Esophagus muscularis mucosa (tissue), 3 donors: ENCODE measurements around the gene HOMER2.

Experiments
- CTCF ChIP-seq, 3 experiments: fragments of 200-600 bp in 2 of 3; fragments of 450-650 bp in 1 of 3; sonication (generic) in 2 of 3; IDR thresholded peaks; one replicate each; pipeline ENCODE4 v1.5.1; 2017 to 2019; ENCODE audit warnings: antibody characterized with exemption in 3 of 3, mild to moderate bottlenecking in 2 of 3, moderate library complexity in 1 of 3
- POLR2A ChIP-seq: fragments of 450-650 bp; IDR thresholded peaks from one replicate; pipeline ENCODE4 v1.6.1; 2017; ENCODE audit warnings: antibody characterized with exemption, moderate library complexity, mild to moderate bottlenecking, low read depth
- POLR2AphosphoS5 ChIP-seq, 2 donors: sonication (generic); formaldehyde crosslinking; IDR thresholded peaks; one replicate each; pipeline ENCODE4 v1.6.1; 2017; ENCODE audit warnings: antibody characterized with exemption in 2 of 2

DNA sequence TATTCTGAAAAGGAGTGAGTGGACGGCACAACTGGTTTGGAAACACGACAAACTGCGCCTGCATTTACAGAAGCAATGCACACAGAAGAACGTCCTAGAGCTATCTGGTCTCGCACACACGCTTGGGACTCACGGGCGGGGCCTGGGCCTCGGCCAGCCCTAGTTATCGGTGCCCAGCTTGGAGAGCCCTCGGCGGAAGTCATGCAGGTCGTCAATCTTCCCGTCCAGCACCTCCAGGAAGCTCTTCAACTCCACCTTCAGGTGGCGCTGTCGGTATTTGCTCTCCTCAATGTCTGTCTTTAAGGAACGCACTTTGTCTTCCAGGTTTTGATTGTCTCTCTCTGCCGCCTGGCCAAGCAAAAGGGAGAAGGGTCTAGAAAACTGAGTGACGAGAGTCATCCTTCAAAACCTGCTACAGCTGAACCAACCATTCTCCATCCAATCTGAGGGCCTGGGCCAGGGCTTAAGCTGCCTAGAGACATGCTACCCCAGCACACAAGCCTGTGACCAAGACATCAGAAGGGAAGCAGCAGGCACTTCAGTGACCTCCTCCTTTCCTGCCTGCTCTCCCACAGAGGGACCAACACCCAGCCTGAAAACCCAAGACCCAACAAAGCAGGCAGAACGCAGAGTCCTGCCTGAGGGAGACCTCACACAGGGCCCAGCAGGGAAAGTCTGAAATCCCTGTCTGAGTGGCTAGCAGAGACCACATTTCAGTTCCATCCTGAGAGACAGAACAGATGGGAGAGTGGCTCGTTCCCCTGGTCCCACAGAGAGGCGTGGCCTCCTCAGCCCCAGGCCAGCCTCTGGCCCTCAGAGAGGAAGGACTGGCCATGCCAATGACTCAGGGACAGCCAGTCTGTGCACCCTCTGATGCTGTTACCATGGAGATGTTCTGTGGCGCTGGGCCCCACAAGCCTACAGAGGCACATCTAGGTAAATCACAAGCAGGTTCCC, 102.7 kb downstream of the HOMER2 start:
- TF ChIP-seq CTCF (IDR thresholded peaks at IDR 0.05) (peak; percentile 54 to 69 (median 67)), POLR2A (no peak), POLR2AphosphoS5 (IDR thresholded peaks at IDR 0.05) (peak; percentile 16 to 45)
